ENCODE measurements around the gene ERP44.

The ERP44 gene

GRCh38 chr9:100052375-100052774 is 46.4 kb downstream of the ERP44 start:
- no peak for DNase-seq (ENCODE audit: low read depth)
- TF ChIP-seq, protein P1, sequence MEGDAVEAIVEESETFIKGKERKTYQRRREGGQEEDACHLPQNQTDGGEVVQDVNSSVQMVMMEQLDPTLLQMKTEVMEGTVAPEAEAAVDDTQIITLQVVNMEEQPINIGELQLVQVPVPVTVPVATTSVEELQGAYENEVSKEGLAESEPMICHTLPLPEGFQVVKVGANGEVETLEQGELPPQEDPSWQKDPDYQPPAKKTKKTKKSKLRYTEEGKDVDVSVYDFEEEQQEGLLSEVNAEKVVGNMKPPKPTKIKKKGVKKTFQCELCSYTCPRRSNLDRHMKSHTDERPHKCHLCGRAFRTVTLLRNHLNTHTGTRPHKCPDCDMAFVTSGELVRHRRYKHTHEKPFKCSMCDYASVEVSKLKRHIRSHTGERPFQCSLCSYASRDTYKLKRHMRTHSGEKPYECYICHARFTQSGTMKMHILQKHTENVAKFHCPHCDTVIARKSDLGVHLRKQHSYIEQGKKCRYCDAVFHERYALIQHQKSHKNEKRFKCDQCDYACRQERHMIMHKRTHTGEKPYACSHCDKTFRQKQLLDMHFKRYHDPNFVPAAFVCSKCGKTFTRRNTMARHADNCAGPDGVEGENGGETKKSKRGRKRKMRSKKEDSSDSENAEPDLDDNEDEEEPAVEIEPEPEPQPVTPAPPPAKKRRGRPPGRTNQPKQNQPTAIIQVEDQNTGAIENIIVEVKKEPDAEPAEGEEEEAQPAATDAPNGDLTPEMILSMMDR (IDR thresholded peaks at IDR 0.05; ENCODE audit: insufficient read depth, low read depth, low read length, missing control alignments): no peak
- no peak overlapping the region for H3K4me3 ChIP-seq (ENCODE audit: low read length)

DNA sequence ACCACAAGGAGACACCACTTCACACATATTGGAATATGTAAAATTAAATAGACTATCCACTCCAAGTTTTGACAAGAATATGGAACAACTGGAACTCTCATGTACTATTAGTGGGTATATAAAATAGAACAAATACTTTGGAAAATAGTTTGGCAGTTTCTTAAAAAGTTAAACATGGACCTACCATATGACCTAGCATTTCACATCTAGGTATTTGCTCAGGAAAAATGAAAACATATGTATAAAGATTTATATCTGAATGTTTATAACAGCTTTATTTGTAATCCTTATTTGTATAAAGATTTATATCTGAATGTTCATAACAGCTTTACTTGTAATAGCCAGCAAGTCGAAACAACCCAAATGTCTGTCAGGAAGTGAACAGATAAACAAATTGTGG is 49.2 kb downstream of the ERP44 start:
- no peak for DNase-seq (ENCODE audit: low read depth)
- no peak overlapping the region for H3K4me3 ChIP-seq (ENCODE audit: low read length)
- TF ChIP-seq, protein P1 (IDR thresholded peaks at IDR 0.05; ENCODE audit: insufficient read depth, low read depth, low read length, missing control alignments): no peak

- H3K4me3 ChIP-seq (ENCODE audit: low read length): no peak overlapping the region
- TF ChIP-seq, protein P1 (IDR thresholded peaks at IDR 0.05; ENCODE audit: insufficient read depth, low read depth, low read length, missing control alignments): no peak
- DNase-seq (ENCODE audit: low read depth): no peak
Observed at GRCh38 chr9:100038472-100038871, 60.3 kb downstream of the ERP44 start.

DNA sequence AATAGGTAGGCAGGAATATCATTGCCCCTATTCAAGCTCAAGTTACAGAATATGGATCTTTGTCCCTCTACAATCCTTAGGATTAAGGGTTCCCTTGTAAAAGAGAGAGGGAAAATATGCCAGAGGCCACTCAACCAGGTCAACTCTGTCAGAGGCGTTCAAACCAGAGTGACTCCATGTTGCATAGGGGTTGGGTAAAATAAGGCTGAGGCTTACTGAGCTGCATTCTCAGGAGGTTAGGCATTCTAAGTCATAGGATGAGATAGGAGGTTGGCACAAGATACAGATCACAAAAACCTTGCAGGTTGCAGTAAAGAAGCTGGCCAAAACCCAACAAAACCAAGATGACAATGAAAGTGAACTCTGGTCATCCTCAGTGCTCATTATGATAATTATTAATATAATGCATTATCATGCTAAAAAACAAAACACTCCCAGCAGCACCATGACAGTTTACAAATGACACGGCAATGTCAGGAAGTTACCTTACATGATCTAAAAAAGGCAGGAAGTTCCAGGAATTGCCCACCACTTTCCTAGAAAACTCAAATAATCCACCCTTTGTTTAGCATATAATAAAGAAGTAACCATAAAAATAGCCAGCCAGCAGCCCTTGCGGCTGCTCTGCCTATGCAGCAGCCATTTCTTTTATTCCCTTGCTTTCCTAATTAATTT is 64.8 kb downstream of the ERP44 start:
- DNase-seq (ENCODE audit: low read depth): no peak
- no peak overlapping the region for H3K4me3 ChIP-seq (ENCODE audit: low read length)
- TF ChIP-seq, protein P1 (IDR thresholded peaks at IDR 0.05; ENCODE audit: insufficient read depth, low read depth, low read length, missing control alignments): no peak

DNA sequence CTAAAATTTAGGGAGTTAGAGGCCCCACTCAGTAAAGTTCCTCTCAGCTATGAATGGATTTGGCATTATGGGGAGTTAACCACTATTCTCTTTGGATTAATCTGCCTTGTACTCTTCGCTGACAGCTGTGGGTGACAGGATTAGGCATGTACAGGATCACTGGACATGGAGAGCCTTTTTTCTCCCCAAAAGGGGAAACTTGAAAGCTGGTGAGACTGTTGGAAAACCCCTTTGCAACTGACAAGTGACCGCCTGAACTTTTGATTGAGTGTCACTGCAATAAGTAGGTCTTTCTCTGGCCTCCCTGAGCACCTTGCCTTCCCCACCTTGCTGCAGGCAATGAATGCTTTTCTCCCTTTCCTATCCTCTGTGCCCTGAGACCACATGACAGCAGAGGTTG is 68.3 kb downstream of the ERP44 start:
- DNase-seq (ENCODE audit: low read depth): no peak
- TF ChIP-seq, protein P1 (IDR thresholded peaks at IDR 0.05; ENCODE audit: insufficient read depth, low read depth, low read length, missing control alignments): no peak
- no peak overlapping the region for H3K4me3 ChIP-seq (ENCODE audit: low read length)

GRCh38 chr9:100029251-100029650 is 69.5 kb downstream of the ERP44 start:
- no peak overlapping the region for H3K4me3 ChIP-seq (ENCODE audit: low read length)
- no peak for DNase-seq (ENCODE audit: low read depth)
- TF ChIP-seq, protein P1 (IDR thresholded peaks at IDR 0.05; ENCODE audit: insufficient read depth, low read depth, low read length, missing control alignments): no peak

- H3K4me3 ChIP-seq (ENCODE audit: low read length): no peak overlapping the region
- TF ChIP-seq, protein P1 (IDR thresholded peaks at IDR 0.05; ENCODE audit: insufficient read depth, low read depth, low read length, missing control alignments): peak; percentile 99
- peak; percentile 77 for DNase-seq (ENCODE audit: low read depth)
Observed at GRCh38 chr9:100028201-100028784, 70.5 kb downstream of the ERP44 start.
